Measurements from ENCODE around the gene PLA2G6.

The PLA2G6 gene

DNA sequence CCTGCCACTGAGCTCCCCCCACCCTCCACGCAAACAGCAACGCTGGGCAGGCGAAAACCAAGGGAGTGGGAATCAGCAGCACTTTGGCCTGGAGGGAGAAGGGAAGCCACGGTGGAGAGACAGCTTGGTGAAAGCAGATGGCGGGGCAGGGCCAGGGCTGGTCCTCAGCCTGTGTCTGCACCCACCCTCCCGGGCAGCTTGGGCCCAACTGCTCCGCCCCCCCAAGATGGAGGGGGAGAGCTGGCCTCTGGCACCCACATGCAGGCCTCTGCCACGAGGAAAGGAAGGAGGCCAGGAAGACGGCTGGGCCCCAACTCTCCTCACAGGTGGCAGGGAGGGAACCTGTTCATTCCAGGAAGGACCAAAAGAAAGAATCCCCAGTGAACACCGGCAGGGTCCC, 38.0 kb upstream of the PLA2G6 start:
- DNase-seq, result no peak
- ATAC-seq (replicated peaks), result no peak
- no peaks in the 10 kb centered on the region for H3K9me3 Mint-ChIP-seq
- no peak overlapping the region for H3K4me3 Mint-ChIP-seq
- H3K4me1 Mint-ChIP-seq, result peaks cover 17 to 25% of the 10 kb centered on the region in 2 donors
- H3K27me3 Mint-ChIP-seq, result peaks cover 7% of the 10 kb centered on the region in 2 donors
- H3K36me3 Mint-ChIP-seq, result peaks cover 31% of the 10 kb centered on the region in 2 donors
- H3K27ac Mint-ChIP-seq, result no peak overlapping the region

- no peak overlapping the region for H3K27ac Mint-ChIP-seq
- peaks cover 7% of the 10 kb centered on the region in 2 donors for H3K27me3 Mint-ChIP-seq
- peaks cover 29 to 31% of the 10 kb centered on the region in 2 donors for H3K36me3 Mint-ChIP-seq
- H3K4me1 Mint-ChIP-seq, result peaks cover 19 to 29% of the 10 kb centered on the region in 2 donors
- H3K9me3 Mint-ChIP-seq, result no peaks in the 10 kb centered on the region
- no peak overlapping the region for H3K4me3 Mint-ChIP-seq
- ATAC-seq (replicated peaks), result no peak
- DNase-seq, result no peak
Observed at GRCh38 chr22:38218661-38219622, 37.3 kb upstream of the PLA2G6 start.

DNA sequence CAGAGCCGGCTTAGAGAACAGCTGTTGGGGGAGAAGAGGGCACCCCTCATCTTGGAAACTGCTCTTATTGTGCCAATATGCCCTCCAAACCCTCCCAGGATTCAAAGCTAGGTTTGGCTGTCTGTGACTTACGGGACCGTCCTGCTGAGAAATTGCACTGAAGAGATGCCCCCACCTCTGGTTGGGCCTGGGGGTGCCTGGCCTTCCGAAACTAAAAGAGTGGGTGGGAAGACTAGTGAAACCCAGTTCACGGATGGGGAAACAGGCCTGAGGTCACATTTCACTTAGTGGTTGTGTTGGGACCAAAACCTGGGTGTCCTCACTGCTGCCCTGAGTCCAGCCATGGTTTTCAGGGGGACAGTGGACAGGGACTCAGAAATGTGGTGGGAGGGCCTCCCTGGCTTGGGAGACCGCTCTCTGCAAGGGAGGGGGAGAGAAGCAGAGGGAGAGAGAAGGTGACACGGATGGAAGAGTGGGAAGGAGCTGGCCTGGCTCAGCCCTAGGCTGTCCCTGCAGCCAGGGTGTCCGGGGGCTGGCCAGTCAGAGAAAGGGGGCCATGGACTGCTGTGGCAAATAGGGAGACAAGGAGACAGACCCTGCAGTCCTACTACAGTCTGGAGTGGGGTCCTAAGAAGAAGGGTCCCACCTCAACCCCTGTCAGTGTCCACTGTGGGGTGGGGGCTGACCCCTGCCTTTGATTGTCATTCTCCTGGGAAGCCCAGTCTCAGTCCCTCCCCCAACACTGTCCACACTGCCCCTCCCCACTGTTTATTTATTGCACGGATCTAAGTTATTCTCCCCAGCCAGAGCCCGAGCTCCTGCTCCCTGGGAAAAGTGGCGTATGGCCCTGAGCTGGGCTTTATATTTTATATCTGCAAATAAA, 33.8 kb upstream of the PLA2G6 start:
- ATAC-seq (replicated peaks) (no peak), DNase-seq (no peak)
- peak overlapping the region; percentile 45 to 48 for H3K4me3 Mint-ChIP-seq
- H3K27me3 Mint-ChIP-seq, result peaks cover 7% of the 10 kb centered on the region in 2 donors
- peak overlapping the region; percentile 81 for H3K27ac Mint-ChIP-seq
- H3K9me3 Mint-ChIP-seq, result peaks cover under 1 to 2% of the 10 kb centered on the region in 2 donors
- peaks cover 17 to 24% of the 10 kb centered on the region in 2 donors for H3K36me3 Mint-ChIP-seq
- peaks cover 26 to 50% of the 10 kb centered on the region in 2 donors for H3K4me1 Mint-ChIP-seq

GRCh38 chr22:38214302-38215056, 32.8 kb upstream of the PLA2G6 start:
- no peak overlapping the region for H3K27ac Mint-ChIP-seq
- H3K4me1 Mint-ChIP-seq, result peaks cover 29 to 58% of the 10 kb centered on the region in 2 donors
- peak overlapping the region; percentile 48 to 67 for H3K4me3 Mint-ChIP-seq
- peaks cover 19 to 27% of the 10 kb centered on the region in 2 donors for H3K36me3 Mint-ChIP-seq
- peak; percentile 27 for DNase-seq
- peaks cover 7% of the 10 kb centered on the region in 2 donors for H3K27me3 Mint-ChIP-seq
- peak; percentile 48 to 50 for ATAC-seq (replicated peaks)
- peaks cover 2 to 5% of the 10 kb centered on the region in 2 donors for H3K9me3 Mint-ChIP-seq

DNA sequence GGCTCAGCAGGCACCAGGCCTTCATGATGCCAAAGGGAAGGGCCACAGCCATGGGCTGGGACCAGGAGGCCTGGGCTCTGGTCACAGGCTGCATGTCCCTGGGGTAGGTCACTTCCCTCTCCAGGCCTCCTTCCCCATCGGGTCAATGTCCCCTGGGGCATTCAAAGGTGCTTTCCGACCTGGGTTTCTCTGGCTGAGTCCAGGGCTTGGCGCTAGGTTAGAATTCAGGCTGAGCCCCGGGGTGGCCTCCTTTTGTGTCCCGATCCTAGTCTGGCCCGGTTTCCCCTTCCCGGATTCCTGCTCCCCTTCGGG, 32.3 kb upstream of the PLA2G6 start:
- peaks cover 29 to 59% of the 10 kb centered on the region in 2 donors for H3K4me1 Mint-ChIP-seq
- H3K9me3 Mint-ChIP-seq, result peaks cover 2 to 5% of the 10 kb centered on the region in 2 donors
- peaks cover 19 to 24% of the 10 kb centered on the region in 2 donors for H3K36me3 Mint-ChIP-seq
- DNase-seq, result peak; percentile 30
- H3K27ac Mint-ChIP-seq, result peak overlapping the region; percentile 21
- H3K4me3 Mint-ChIP-seq, result peak overlapping the region; percentile 32 to 67
- peaks cover 7% of the 10 kb centered on the region in 2 donors for H3K27me3 Mint-ChIP-seq
- ATAC-seq (replicated peaks), result peak; percentile 29 to 43

DNA sequence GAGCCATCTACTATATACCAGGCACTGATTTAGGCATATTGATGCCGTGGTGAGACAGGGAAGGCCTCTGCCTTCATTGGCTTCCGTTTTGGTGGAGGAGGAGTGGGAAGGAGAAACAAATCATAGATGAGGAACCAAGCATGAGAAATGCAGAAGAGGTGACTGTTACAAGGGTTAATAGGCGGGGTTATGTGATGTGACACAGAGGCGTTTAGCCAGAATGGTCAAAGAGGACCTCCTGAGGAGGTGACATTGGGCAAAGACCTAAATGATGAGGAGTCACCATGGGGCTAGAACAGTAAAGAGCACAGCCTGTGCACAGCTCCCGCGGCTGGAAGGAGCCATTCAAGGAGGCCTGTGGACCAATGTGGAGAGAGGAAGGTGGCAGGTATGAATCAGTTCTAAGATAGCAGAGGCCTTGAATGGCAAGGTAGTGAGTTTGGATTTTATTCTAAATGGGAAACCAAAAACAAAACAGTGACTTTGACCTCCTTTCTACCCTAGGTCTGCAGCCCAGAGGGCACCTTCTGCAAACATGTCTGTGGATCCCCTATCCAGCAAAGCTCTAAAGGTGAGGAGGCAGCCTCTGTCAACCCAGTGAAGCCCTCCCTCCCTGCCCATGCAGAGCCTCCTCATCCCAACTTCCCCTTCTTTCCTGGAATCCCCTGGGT, 31.8 kb upstream of the PLA2G6 start:
- Mint-ChIP-seq H3K4me3 (peak overlapping the region in 1 of 2 donors; percentile 67), H3K4me1 (peaks cover 31 to 60% of the 10 kb centered on the region in 2 donors), H3K27ac (peak overlapping the region; percentile 32), H3K9me3 (peaks cover 2 to 5% of the 10 kb centered on the region in 2 donors), H3K27me3 (peaks cover 7% of the 10 kb centered on the region in 2 donors), H3K36me3 (peaks cover 19 to 29% of the 10 kb centered on the region in 2 donors)
- ATAC-seq (replicated peaks) (peak; percentile 65 to 78), DNase-seq (no peak)

DNA sequence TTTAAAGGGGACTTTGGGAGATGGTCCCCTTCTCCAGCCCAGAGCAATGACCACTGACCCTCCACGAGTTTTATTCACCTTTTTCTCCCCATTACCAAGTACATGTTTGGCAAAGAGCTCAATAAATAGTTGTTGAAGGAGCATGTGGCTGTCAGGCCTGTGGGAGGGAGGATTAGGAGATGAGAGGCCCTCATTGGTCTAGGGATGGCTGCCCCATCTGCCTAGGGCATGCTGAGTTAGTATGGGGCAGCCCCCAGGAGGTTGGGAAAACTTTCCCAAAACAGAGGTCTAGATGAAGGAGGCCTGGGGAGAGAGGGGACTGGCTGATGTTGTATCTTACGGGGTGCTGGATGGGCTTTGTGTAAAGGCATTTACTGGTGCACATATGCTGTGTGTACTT, 30.8 kb upstream of the PLA2G6 start:
- peaks cover 19 to 33% of the 10 kb centered on the region in 2 donors for H3K36me3 Mint-ChIP-seq
- peaks cover 7% of the 10 kb centered on the region in 2 donors for H3K27me3 Mint-ChIP-seq
- H3K9me3 Mint-ChIP-seq, result peaks cover 2 to 5% of the 10 kb centered on the region in 2 donors
- peak overlapping the region; percentile 88 for H3K27ac Mint-ChIP-seq
- peaks cover 30 to 61% of the 10 kb centered on the region in 2 donors for H3K4me1 Mint-ChIP-seq
- DNase-seq (no peak), ATAC-seq (replicated peaks) (no peak)
- no peak overlapping the region for H3K4me3 Mint-ChIP-seq

GRCh38 chr22:38211556-38211955, 29.9 kb upstream of the PLA2G6 start:
- ATAC-seq (replicated peaks) (no peak), DNase-seq (no peak)
- Mint-ChIP-seq H3K27ac (no peak overlapping the region), H3K9me3 (peaks cover 2 to 5% of the 10 kb centered on the region in 2 donors), H3K36me3 (peaks cover 18 to 32% of the 10 kb centered on the region in 2 donors), H3K4me3 (no peak overlapping the region), H3K27me3 (peaks cover 7% of the 10 kb centered on the region in 2 donors), H3K4me1 (peaks cover 30 to 61% of the 10 kb centered on the region in 2 donors)

DNA sequence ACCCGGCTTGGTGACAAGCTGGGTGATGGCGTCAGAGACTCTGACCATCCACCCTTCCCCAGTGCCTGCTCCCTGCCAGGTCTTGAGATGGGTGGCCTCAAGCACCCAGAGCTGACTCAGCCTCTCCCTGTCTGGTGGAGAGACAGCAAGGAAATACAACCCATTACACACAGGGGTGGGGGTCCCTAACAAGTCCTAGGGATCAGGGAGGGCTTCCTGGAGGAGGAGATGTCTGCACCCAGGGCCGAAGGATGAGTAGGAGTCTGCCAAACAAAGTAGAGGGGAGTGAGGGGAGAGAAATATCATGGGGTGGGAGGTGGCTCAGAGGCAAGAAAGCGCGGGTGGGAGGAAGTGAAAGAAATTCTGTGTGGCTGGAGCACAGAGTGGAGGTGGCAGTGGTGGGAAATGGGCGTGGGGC, 26.9 kb upstream of the PLA2G6 start:
- H3K27me3 Mint-ChIP-seq, result no peaks in the 10 kb centered on the region
- H3K36me3 Mint-ChIP-seq, result peaks cover 7 to 17% of the 10 kb centered on the region in 2 donors
- H3K4me3 Mint-ChIP-seq, result no peak overlapping the region
- no peak for DNase-seq
- peak overlapping the region; percentile 56 for H3K27ac Mint-ChIP-seq
- ATAC-seq (replicated peaks), result no peak
- peaks cover 2 to 5% of the 10 kb centered on the region in 2 donors for H3K9me3 Mint-ChIP-seq
- H3K4me1 Mint-ChIP-seq, result peaks cover 38 to 62% of the 10 kb centered on the region in 2 donors

- Mint-ChIP-seq H3K27ac (peak overlapping the region; percentile 56), H3K4me3 (no peak overlapping the region), H3K4me1 (peaks cover 36 to 62% of the 10 kb centered on the region in 2 donors), H3K9me3 (peaks cover 2 to 5% of the 10 kb centered on the region in 2 donors), H3K36me3 (peaks cover 7 to 17% of the 10 kb centered on the region in 2 donors), H3K27me3 (no peaks in the 10 kb centered on the region)
- ATAC-seq (replicated peaks) (no peak), DNase-seq (no peak)
Observed at GRCh38 chr22:38207898-38208432, 26.3 kb upstream of the PLA2G6 start.

GRCh38 chr22:38205261-38206128, 23.9 kb upstream of the PLA2G6 start:
- peaks cover 45 to 57% of the 10 kb centered on the region in 2 donors for H3K4me1 Mint-ChIP-seq
- DNase-seq (no peak), ATAC-seq (replicated peaks) (no peak)
- peaks cover 2 to 5% of the 10 kb centered on the region in 2 donors for H3K9me3 Mint-ChIP-seq
- H3K36me3 Mint-ChIP-seq, result peaks cover 3 to 13% of the 10 kb centered on the region in 2 donors
- H3K27me3 Mint-ChIP-seq, result no peaks in the 10 kb centered on the region
- H3K4me3 Mint-ChIP-seq, result no peak overlapping the region
- H3K27ac Mint-ChIP-seq, result no peak overlapping the region

- H3K27ac Mint-ChIP-seq, result peak overlapping the region; percentile 33
- DNase-seq, result peak; percentile 47
- H3K36me3 Mint-ChIP-seq, result peaks cover 0 to 9% of the 10 kb centered on the region in 2 donors
- peak; percentile 60 for ATAC-seq (replicated peaks)
- no peaks in the 10 kb centered on the region for H3K9me3 Mint-ChIP-seq
- H3K27me3 Mint-ChIP-seq, result no peaks in the 10 kb centered on the region
- H3K4me1 Mint-ChIP-seq, result peaks cover 44 to 50% of the 10 kb centered on the region in 2 donors
- peak overlapping the region in 1 of 2 donors; percentile 2 for H3K4me3 Mint-ChIP-seq
Observed at GRCh38 chr22:38204784-38205183, 23.2 kb upstream of the PLA2G6 start.

Measured in stimulated activated naive B cell treated with anti-CD40 and anti-IgM and Interleukin-4, amounts not matched to agents 10 μg/mL and 1 μg/mL and 100 μg/mL, for 72 hours (primary cell).